ENCODE data around the gene STIM1.

Gene STIM1

DNA sequence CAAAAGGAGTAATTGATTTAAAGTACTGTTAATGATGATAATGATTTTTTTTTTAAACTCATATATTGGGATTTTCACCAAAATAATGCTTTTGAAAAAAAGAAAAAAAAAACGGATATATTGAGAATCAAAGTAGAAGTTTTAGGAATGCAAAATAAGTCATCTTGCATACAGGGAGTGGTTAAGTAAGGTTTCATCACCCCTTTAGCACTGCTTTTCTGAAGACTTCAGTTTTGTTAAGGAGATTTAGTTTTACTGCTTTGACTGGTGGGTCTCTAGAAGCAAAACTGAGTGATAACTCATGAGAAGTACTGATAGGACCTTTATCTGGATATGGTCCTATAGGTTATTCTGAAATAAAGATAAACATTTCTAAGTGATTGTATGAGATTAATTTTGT, 283.0 kb downstream of the STIM1 start:
- DNase-seq, result no peak

DNA sequence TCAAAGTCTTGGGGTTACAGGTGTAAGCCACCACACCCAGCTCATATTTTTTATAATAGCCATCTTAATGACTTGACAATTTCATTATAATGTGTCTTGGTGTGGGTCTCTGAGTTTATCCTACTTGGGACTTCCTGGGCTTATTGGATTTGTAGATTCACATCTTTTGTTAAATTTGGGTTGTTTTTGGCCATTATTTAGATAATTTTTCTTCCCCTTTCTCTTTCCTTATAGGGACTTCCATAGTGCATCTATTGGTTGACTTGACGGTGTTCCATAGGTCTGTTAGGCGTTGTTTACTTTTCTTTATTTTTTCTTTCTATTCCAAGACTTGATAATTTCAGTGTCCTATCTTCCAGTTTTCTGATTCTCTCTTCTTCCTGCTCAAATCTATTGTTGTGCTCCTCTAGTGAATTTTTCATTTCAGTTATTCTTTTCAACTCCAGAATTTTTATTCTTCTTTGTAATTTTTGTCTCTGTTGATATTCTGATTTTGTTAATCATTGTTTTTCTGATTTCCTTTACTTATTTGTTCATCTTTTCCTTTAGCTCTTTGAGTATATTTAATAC, 284.7 kb downstream of the STIM1 start:
- no peak for DNase-seq

Measured in NCI-H2081 treated with DMSO at 0.1 percent for 48 hours (cell line).